Measurements from ENCODE around the gene SPIRE2. TPM values are rescaled to one million over a fixed set of nuclear protein-coding genes. Genes with fewer than 3 reads are reported as not detected.
"Not testable (repeated sequence)": the region's sequence is repeated elsewhere in the genome, so short reads cannot be mapped to it uniquely, and the experiment has no call there.

Gene SPIRE2
- total RNA-seq, 8 experiments from 2014 or later, result 3.7 to 21.5 (median 14.0) TPM

- no peak for ATAC-seq (replicated peaks in 6 of 8)
- WGBS, 10 experiments, result 97 to 100% (median 100%) methylated on average over 2 to 6 of the region's 7 CpGs; no CpG with 5 or more reads in 4 of the 10 experiments
- H3K27ac ChIP-seq, result no peak overlapping the region
- H3K4me1 ChIP-seq (replicated peaks in 1 of 2), result peaks cover 5 to 18% of the 10 kb centered on the region in 2 donors
- in situ Hi-C loops (cut with MboI; ENCODE audit: low pct_unique_long_range_greater_than_20kb in 2 of 9, low sequenced_read_pairs in 9 of 9, unreplicated experiment in 9 of 9), result no loop called here
- no peak overlapping the region for H3K4me3 ChIP-seq
These were observed 34.3 kb upstream of the SPIRE2 start for GRCh38 chr16:89793955-89794354.

- no peak overlapping the region for H3K4me3 ChIP-seq
- H3K4me1 ChIP-seq (replicated peaks in 1 of 2), result peaks cover 5 to 18% of the 10 kb centered on the region in 2 donors
- 71 to 100% (median 85%) methylated on average over 1 to 4 of the region's 5 CpGs; no CpG with 5 or more reads in 2 of the 10 experiments for WGBS, 10 experiments
- no peak for ATAC-seq (replicated peaks in 6 of 8)
- in situ Hi-C loops (cut with MboI; ENCODE audit: low pct_unique_long_range_greater_than_20kb in 2 of 9, low sequenced_read_pairs in 9 of 9, unreplicated experiment in 9 of 9), result no loop called here
- H3K27ac ChIP-seq, result no peak overlapping the region
These were observed 32.6 kb upstream of the SPIRE2 start for GRCh38 chr16:89795676-89796075.

- in situ Hi-C loops (cut with MboI; ENCODE audit: low pct_unique_long_range_greater_than_20kb in 2 of 9, low sequenced_read_pairs in 9 of 9, unreplicated experiment in 9 of 9), result no loop called here
- WGBS, 10 experiments, result 93 to 100% (median 96%) methylated on average over 1 to 14 of the region's 18 CpGs; no CpG with 5 or more reads in 6 of the 10 experiments
- Histone ChIP-seq H3K4me1 (replicated peaks in 1 of 2) (peaks cover 5 to 18% of the 10 kb centered on the region in 2 donors), H3K4me3 (no peak overlapping the region), H3K27ac (no peak overlapping the region)
- no peak for ATAC-seq (replicated peaks in 6 of 8)
These were observed 32.2 kb upstream of the SPIRE2 start for GRCh38 chr16:89796104-89796503.

- Histone ChIP-seq H3K4me1 (replicated peaks in 1 of 2) (peaks cover 0 to 4% of the 10 kb centered on the region in 2 donors), H3K4me3 (no peak overlapping the region), H3K27ac (no peak overlapping the region)
- in situ Hi-C loops (cut with MboI; ENCODE audit: low pct_unique_long_range_greater_than_20kb in 2 of 9, low sequenced_read_pairs in 9 of 9, unreplicated experiment in 9 of 9), result no loop called here
- ATAC-seq (replicated peaks in 6 of 8), result no peak
- 75 to 100% (median 89%) methylated on average over 1 to 4 of the region's 5 CpGs; no CpG with 5 or more reads in 2 of the 10 experiments for WGBS, 10 experiments
These were observed 30.1 kb upstream of the SPIRE2 start for GRCh38 chr16:89798126-89798525.

- in situ Hi-C loops (cut with MboI; ENCODE audit: low pct_unique_long_range_greater_than_20kb in 2 of 9, low sequenced_read_pairs in 9 of 9, unreplicated experiment in 9 of 9), result no loop called here
- Histone ChIP-seq H3K27ac (no peak overlapping the region), H3K4me1 (replicated peaks in 1 of 2) (no peaks in the 10 kb centered on the region), H3K4me3 (no peak overlapping the region)
- WGBS, 10 experiments, result 87 to 100% (median 96%) methylated on average over 1 to 11 of the region's 15 CpGs; no CpG with 5 or more reads in 4 of the 10 experiments
- ATAC-seq (replicated peaks in 6 of 8), result no peak
These were observed 29.4 kb upstream of the SPIRE2 start for GRCh38 chr16:89798832-89799370.

GRCh38 chr16:89801800-89802199 is 26.5 kb upstream of the SPIRE2 start:
- no peak overlapping the region for H3K4me3 ChIP-seq
- 84 to 100% (median 97%) methylated on average over 2 to 8 of the region's 12 CpGs; no CpG with 5 or more reads in 3 of the 10 experiments for WGBS, 10 experiments
- H3K27ac ChIP-seq, result no peak overlapping the region
- H3K4me1 ChIP-seq (replicated peaks in 1 of 2), result no peaks in the 10 kb centered on the region
- ATAC-seq (replicated peaks in 6 of 8), result no peak
- in situ Hi-C loops (cut with MboI; ENCODE audit: low pct_unique_long_range_greater_than_20kb in 2 of 9, low sequenced_read_pairs in 9 of 9, unreplicated experiment in 9 of 9), result no loop called here

GRCh38 chr16:89805136-89805905 is 23.0 kb upstream of the SPIRE2 start:
- in situ Hi-C loops (cut with MboI; ENCODE audit: low pct_unique_long_range_greater_than_20kb in 2 of 9, low sequenced_read_pairs in 9 of 9, unreplicated experiment in 9 of 9), result no loop called here
- peak in 2 of 8 experiments; percentile 67 for ATAC-seq (replicated peaks in 6 of 8)
- 58 to 100% (median 90%) methylated on average over 2 to 9 of the region's 15 CpGs; no CpG with 5 or more reads in 2 of the 10 experiments for WGBS, 10 experiments
- H3K27ac ChIP-seq, result no peak overlapping the region
- H3K4me1 ChIP-seq (replicated peaks in 1 of 2), result no peaks in the 10 kb centered on the region
- H3K4me3 ChIP-seq, result no peak overlapping the region

- 73 to 100% methylated on average over 1 to 3 of the region's 16 CpGs; no CpG with 5 or more reads in 8 of the 10 experiments for WGBS, 10 experiments
- H3K27ac ChIP-seq; H3K4me1 ChIP-seq (replicated peaks in 1 of 2); H3K4me3 ChIP-seq; ATAC-seq (replicated peaks in 6 of 8); in situ Hi-C loops (cut with MboI; ENCODE audit: low pct_unique_long_range_greater_than_20kb in 2 of 9, low sequenced_read_pairs in 9 of 9, unreplicated experiment in 9 of 9): not testable (repeated sequence)
These were observed 21.6 kb upstream of the SPIRE2 start for GRCh38 chr16:89806589-89807193.

- ATAC-seq (replicated peaks in 6 of 8), result no peak
- in situ Hi-C loops (cut with MboI; ENCODE audit: low pct_unique_long_range_greater_than_20kb in 2 of 9, low sequenced_read_pairs in 9 of 9, unreplicated experiment in 9 of 9), result no loop called here
- WGBS, 10 experiments, result 60 to 100% (median 91%) methylated on average over 1 to 3 of the region's 4 CpGs
These were observed 19.8 kb upstream of the SPIRE2 start for GRCh38 chr16:89808475-89808874.

GRCh38 chr16:89811321-89811720 is 17.0 kb upstream of the SPIRE2 start:
- H3K4me1 ChIP-seq (replicated peaks in 1 of 2), result peaks cover 3 to 5% of the 10 kb centered on the region in 2 donors
- no peak overlapping the region for H3K27ac ChIP-seq
- WGBS, 10 experiments, result 17 to 100% (median 80%) methylated on average over 1 to 2 of the region's 2 CpGs; no CpG with 5 or more reads in 4 of the 10 experiments
- no peak overlapping the region for H3K4me3 ChIP-seq
- ATAC-seq (replicated peaks in 6 of 8), result no peak
- in situ Hi-C loops (cut with MboI; ENCODE audit: low pct_unique_long_range_greater_than_20kb in 2 of 9, low sequenced_read_pairs in 9 of 9, unreplicated experiment in 9 of 9), result no loop called here

More at GRCh38 chr16:89808475-89808874, 19.8 kb upstream of the SPIRE2 start:
- H3K4me1 ChIP-seq (replicated peaks in 1 of 2), result no peaks in the 10 kb centered on the region
- H3K4me3 ChIP-seq, result no peak overlapping the region
- no peak overlapping the region for H3K27ac ChIP-seq

GRCh38 chr16:89815639-89816348 is 12.5 kb upstream of the SPIRE2 start:
- WGBS, 10 experiments, result 0 to 17% (median 4%) methylated on average over 2 to 14 of the region's 65 CpGs; no CpG with 5 or more reads in 5 of the 10 experiments
- peak in 4 of 8 experiments; percentile 6 to 20 (median 10) for ATAC-seq (replicated peaks in 6 of 8)
- in situ Hi-C loops (cut with MboI; ENCODE audit: low pct_unique_long_range_greater_than_20kb in 2 of 9, low sequenced_read_pairs in 9 of 9, unreplicated experiment in 9 of 9), result no loop called here
- H3K4me3 ChIP-seq, result peak overlapping the region; percentile 50 to 92 (median 59)
- H3K4me1 ChIP-seq (replicated peaks in 1 of 2), result peaks cover 5 to 7% of the 10 kb centered on the region in 2 donors
- no peak overlapping the region for H3K27ac ChIP-seq

- ATAC-seq (replicated peaks in 6 of 8); H3K27ac ChIP-seq; in situ Hi-C loops (cut with MboI; ENCODE audit: low pct_unique_long_range_greater_than_20kb in 2 of 9, low sequenced_read_pairs in 9 of 9, unreplicated experiment in 9 of 9): not testable (repeated sequence)
- peak overlapping the region in 2 of 5 donors; percentile 4 to 14 for H3K4me3 ChIP-seq
- H3K4me1 ChIP-seq (replicated peaks in 1 of 2), result peaks cover 31 to 32% of the 10 kb centered on the region in 2 donors
- WGBS, 10 experiments, result 40 to 100% (median 77%) methylated on average over 1 to 6 of the region's 14 CpGs; no CpG with 5 or more reads in 1 of the 10 experiments
These were observed 9.3 kb upstream of the SPIRE2 start for GRCh38 chr16:89818851-89819403.
